DMS79 treated with DMSO at 0.1 percent for 48 hours (cell line): ENCODE measurements around the gene PODNL1.

Source experiments
- DNase-seq: peaks from one replicate; lab custom pipeline; 2025; lab: John Stamatoyannopoulos, UW

Gene PODNL1

DNA sequence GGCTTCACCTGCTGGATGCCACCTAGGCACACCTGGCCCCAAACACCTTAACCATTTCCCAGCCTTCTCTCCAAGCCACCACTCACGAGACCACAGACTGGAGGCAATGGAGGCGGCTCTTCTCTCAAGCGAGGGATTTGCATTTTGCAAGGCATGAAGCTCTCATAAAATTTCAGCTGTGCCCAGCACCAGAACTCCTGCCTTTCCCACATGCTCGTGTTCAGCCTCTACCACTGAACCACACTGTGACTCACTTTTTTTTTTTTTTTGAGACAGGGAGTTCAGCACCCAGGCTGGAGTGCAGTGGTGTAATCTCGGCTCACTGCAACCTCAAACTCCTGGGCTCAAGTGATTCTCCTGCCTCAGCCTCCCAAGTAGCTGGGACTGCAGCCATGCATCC lies 50.7 kb downstream of the PODNL1 start:
- no peak for DNase-seq

- no peak for DNase-seq
Observed at GRCh38 chr19:13887018-13887436, 51.2 kb downstream of the PODNL1 start.

DNA sequence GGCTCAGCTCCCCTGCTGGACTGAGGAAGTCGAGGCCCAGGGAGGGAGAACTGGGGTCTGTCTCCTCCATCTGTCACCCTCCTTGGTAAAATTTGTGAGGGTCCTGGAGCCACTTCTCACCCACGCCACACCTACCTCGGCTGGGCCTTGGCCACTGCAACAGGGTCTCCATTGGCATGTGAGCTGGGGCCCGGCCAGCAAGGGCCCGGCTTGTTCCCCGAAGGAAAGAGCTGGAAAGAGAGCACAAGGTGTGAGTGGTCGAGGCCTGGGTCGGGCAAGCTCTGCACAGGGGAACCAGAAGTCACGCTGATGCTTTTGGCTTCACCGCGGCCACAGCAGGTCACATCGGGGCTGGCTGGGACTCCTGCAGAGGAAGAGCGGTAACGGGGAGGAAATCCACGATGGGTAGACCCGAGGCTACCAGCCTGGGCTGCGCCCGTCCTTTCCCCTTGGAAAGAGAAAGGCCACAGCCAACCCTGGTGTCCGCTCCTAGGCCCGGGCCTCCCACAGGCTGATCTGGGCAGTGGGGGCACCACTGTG lies 52.3 kb downstream of the PODNL1 start:
- DNase-seq, result no peak

GRCh38 chr19:13884726-13885591 lies 53.3 kb downstream of the PODNL1 start:
- DNase-seq, result peak; percentile 82

DNA sequence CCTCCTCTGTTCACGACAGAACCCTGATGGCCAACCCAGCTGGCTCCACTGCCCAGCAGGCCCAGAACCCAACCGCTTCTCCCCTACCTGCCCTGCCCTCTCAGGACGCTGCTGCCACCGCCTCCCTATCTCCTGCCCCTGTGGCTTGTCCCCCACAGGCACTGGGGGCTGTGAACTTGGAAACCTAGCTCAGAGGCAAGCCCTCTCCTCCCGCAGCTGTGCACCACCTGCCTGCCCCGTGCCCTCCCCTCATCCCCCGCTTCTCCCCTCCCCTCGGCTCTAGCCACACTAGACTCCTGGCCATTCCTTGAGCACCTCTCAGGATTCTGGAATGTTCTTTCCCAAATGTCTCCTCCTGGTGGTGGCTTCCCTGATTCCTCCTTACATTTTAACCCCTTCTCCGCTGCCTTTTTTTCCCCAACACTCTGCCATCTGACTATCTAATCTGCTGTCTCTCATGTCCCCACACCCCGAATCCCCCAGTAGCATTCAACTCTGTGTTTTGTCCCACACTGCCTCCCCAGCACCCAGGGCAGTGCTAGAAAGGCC lies 54.6 kb downstream of the PODNL1 start:
- DNase-seq, result no peak

- DNase-seq, result no peak
Observed at GRCh38 chr19:13882836-13883235, 55.4 kb downstream of the PODNL1 start.

DNA sequence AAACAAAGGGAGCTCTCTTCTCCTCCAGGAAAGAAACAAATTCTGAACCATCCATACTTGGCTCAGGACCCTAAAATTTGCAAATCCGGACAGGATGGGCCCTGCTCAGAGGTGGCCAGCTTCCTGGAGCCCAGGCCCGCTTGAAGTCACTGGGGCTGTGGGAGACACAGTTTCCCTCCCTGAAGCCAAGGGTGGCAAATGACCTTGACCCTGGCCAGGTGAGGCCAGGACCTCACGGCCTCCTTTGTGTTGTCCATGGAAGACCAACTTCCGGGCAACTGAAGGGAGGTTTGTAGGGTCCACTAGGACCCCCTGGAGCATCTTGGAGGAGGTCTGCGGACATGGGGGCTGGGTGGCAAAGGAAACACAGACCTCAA lies 55.8 kb downstream of the PODNL1 start:
- no peak for DNase-seq

- DNase-seq, result no peak
Observed at GRCh38 chr19:13881692-13882418, 56.4 kb downstream of the PODNL1 start.

DNA sequence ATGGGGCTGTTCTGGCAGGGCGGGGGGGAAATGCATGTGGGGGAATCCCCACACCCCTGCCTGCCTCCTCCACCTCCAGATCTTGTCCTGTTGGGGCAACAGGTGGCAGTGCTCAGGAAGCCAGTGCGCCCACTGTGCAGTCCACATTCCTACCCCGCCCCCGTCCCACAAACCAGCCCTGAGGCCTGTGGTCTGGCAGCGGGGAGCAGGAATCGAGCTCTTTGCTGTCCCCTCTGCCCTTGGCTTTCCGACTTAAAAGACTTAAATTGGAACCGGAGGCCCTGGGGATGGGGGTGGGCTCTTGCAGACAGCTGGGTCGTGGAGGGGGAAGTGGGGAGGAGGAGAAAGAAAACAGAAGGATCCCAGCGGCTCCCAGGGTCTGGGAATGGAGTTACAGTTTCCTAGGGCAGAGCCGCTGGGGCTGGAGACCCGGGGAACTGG lies 56.9 kb downstream of the PODNL1 start:
- DNase-seq, result no peak
